HG03460 (cell line): Measurements from ENCODE around the gene MT3.
"Not testable (repeated sequence)": the region's sequence is repeated elsewhere in the genome, so short reads cannot be mapped to it uniquely, and the experiment has no call there.

Experiments used
- ATAC-seq: cut with Tn5 transposase; IDR thresholded peaks from one replicate; pipeline ENCODE4 v1.9.1; 2021; ENCODE audit not compliant: unreplicated experiment

MT3 gene

DNA sequence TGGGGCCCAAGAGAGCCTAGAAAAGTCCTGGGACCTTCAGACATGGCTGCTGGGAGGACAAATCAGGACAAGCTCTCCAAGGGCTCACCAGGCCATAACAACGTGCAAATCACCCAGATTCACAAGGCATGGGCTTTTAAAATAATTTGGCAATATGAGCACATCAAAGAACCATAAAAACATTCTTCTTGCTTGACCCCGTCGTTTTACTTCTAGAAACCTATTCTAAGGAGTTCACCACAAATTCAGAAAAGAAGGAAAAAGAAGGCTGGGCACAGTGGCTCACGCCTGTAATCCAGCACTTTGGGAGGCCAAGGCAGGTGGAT, 12.1 kb upstream of the MT3 start:
- ATAC-seq, result no peak

DNA sequence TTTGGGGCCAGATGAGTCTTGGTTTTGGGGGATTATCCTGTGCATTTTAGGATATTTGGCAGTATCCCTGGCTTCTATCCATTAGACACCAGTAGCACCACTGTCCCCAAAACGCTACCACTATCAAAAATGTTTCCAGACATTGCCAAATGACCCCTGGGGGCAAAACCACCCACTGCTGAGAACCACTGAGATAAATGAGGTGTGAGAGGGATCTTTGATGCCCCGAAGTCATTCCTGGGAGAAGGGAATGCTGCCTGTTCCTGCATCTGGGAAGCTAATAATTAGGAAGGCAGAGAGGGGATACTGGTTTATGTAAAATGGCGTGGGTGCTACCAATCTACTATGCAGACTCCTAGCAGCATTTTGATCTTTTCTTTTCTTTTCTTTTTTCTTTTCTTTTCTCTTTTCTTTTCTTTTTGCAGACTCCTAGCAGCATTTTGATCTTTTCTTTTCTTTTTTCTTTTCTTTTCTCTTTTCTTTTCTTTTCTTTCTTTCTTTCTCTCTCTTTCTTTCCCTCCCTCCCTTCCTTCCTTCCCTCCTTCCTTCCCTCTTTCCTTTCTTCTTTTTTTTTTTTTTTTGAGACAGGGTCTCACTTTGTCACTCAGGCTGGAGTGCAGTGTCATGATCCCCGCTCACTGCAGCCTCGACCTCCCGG, 8.8 kb upstream of the MT3 start:
- no peak for ATAC-seq

DNA sequence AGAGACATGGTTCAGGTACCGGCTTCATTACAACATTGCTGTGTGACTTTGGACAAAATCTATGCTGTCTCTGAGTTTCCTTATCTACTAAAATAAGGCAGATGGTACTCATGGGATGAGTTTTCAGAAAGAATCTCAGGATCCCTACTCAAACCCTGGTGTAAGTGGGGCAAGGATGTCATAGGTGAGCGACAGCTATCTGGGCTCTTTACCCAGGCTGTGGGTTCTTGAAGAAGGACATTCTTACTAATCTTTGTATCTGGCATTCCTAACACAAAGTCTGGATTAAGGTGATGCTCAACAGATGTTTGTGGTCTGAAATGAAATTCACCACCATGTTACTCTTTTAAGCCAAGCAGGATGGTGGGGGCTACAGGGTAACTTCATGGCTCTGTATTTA, 6.4 kb upstream of the MT3 start:
- ATAC-seq, result not testable (repeated sequence)

DNA sequence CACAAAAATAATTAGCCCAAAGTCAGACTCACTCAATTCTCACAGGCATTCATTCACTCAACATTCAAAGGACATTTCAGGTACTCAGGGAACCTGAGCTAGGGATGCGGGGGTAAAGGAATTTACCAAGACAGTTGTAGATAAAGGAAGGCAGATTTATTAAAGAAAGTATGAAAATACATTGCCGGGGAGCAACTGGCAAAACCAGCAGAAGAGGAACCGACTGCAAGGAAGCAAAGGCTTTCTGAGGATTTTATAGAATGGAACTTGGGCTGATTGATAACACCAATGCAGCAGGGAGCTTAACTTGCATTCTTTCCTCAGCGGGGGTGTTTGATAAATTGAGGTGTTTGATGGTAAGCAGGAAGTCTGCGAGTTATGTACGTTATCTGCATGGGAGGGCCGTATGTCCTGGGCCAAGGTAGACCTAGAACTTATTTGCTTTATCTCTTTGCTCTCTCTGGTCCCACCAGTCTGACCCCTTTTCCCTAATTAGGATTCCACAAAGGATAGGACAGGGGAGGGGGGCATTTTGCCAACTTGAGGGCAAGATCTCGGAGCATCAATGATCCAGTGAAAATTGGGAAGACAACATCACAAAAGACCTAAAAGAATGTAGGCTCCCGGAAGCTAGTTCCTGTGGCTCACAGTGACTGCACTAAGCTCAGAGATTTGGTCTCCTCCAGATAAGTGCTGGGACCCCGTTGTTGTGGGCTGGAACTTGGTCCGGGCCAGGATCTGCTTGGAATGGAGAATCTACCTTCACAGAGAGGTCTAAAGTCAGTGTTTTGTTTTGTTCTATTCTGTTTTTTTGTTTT, 5.8 kb upstream of the MT3 start:
- no peak for ATAC-seq

DNA sequence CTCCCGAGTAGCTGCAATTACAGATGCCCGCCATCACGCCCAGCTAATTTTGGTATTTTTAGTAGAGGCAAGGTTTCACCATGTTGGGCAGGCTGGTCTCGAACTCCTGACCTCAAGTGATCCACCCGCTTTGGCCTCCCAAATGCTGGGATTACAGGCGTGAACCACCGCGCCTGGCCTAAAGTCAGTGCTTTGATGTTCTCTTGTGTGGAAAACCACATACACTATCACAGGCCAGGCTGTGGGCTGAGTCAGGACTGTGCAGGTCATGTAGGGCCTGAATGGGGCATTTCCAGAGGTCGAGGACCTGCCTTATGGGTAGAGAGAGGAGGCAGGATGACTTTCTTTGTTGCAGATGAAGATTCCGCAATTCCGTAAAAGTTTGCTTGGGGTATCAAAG, 5.1 kb upstream of the MT3 start:
- no peak for ATAC-seq

DNA sequence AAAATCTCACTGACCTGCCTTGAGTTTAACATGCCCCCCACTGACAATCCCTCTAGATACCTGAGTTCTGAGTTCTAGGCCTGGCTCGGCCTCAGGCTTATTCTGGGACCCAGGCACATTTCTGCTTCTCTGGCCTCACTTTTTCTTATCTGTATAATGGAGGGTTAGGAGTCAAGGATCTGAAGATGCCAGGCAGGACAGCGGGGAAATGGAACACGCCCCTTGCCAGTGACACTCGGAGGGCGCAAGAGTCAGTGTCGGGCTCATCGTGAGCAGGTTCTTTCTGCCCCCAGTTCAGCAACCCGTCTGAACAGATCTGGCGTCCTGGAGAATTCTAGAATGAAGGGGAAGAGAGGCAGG, 567 bp upstream of the MT3 start:
- no peak for ATAC-seq

DNA sequence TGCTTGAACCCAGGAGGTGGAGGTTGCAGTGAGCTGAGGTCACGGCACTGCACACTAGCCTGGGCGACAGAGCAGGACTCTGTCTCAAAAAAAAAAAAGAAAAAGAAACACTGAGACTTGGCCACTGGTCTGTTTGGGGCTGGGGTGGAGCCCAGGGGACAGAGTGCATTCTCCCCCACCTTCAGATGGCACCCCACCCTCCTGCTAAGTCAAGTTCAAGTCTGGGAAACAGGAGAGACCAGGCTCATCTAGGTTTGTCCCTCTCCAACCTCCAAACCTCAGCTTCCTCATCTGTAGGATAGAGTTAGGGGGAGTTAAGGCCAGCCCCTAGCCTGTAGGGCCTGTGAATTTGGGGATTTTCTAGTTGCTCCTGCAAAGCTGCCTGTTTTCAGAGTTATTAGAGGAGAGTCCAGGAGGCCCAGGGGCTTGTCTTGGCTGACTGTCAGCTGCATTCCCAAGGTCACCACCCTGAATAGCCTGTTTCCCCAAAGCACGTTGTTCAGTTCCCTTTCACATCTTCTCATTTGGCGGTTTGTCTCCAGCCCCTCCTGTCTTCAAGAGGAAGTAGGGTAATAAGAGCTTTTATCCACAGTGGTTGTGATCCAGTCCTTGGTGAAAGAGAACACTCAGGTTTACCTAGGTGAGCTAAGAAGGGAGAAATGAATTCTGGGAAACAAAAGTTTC, 2.2 kb downstream of the MT3 start:
- no peak for ATAC-seq

DNA sequence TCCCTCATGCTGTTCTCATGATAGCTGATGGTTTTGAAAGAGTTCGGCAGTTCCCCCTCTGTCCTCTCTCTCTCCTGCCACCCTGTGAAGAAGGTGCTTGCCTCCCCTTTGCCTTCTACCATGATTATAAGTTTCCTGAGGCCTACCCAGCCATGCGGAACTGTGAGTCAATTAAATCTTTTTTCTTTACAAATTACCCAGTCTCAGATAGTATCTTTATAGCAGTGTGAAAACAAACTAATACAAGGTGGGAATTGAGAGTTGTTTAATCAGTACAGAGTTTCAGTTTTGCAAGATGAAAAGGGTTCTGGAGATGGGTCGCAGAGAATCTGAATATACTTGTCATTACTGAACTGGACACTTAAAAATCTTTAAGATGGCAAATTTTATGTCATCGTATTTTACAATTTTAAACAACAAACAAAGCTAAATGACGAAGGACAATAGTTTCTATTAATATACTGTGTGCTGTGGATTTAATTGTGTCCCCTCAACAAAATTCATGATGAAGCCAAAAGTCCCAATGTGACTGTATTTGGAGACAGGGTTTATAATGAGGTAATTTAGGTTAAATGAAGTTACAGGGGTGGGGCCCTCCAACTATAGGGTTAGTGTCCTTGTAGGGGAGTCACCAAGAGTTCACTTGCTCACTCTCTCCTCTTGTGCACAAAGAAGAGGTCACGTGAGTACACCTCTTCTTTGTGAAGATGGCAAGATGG, 4.4 kb downstream of the MT3 start:
- ATAC-seq, result no peak

DNA sequence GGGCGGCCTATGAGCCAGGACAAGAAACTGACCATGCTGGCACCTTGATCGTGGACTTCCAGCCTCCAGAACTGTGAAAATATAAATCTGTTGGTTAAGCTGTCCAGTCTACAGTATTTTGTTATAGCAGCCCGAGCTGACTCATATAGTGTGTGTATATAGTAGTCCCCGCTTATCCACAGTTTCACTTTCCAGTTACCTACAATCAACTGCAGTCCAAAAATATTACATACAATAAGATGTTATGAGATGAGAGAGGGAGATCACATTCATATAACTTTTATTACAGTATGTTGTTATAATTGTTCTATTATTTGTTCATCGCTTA, 4.9 kb downstream of the MT3 start:
- no peak for ATAC-seq

DNA sequence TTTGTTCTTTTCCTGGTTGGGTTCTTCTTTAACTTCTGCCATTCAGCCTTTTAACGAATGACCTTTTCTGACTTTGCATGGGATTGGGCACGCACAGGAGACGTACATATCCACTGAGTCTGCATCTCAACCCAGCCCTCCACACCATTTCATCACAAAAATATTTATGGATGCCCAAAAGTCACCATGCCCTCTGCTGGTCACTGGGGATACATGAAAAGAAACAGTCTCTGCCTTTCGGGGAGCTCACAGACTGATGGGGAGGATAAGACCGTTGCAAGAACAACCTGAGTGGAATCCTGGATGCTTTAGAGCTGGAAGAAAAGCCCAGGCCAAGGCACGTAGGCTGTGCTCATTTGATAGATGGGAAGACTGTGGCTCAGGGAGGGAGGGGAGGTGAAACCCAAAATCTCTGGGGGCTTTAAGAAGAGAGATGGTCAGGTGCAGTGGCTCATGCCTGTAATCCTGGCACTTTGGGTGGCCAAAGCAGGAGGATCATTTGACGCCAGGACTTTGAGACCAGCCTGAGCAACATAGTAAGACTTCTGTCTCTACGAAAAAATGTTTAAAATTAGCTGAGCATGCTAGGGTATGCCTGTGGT, 11.2 kb downstream of the MT3 start:
- ATAC-seq, result no peak

DNA sequence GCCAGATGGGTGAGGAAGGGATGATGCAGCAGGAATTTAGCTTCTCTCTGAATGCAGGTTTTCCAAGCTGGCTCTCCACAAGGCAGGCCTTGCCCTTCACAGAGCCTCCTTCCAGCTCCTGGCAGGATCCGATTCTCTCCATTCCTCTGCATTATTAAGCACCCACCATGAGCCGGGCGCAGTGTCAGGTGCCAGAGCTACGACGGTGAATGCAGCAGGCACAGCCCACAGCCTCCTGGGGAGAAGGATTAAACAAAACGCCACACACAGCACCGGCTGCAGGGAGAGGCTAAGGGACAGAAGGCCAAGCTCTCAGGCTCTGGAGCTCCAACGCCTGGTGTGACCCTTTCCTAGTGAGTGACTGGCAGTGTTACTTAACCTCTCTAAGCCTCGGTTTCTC, 12.0 kb downstream of the MT3 start:
- ATAC-seq, result no peak

DNA sequence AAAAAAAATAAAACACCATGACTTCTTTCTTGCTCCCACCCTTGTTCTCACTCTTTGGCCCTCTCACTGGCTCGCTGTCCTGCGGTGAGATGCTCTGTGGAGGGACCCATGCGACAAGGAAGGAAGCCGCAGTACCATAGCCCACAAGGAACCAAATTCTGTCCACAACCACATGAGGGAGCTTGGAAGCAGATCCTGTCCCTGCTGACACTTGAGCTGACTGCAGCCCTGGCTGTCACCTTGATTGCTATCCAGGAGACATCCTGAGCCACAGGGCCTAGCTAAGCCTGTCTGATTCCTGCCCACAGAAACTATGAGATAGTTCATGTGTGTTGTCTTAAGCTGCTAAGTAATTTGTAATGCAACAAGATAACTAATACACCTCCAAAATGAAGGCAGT, 14.3 kb downstream of the MT3 start:
- no peak for ATAC-seq

DNA sequence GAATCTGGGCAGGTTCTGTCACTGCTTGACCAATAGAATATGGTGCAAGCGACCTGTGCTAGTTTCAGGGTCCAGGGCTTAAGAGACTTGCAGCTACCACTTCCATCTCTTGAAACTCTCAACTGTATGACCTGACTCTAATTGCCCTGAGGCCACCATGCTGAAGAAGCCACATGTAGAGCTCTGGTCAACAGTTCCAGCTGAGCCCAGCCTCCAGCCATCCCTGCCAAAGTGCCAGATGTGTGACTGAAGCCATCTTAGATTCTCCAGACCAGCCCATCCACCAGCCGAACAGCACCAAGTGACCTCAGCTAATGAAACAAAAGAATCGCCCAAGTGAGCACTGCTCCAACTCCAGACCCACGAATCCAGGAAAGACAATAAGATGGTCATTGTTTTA, 15.6 kb downstream of the MT3 start:
- no peak for ATAC-seq

DNA sequence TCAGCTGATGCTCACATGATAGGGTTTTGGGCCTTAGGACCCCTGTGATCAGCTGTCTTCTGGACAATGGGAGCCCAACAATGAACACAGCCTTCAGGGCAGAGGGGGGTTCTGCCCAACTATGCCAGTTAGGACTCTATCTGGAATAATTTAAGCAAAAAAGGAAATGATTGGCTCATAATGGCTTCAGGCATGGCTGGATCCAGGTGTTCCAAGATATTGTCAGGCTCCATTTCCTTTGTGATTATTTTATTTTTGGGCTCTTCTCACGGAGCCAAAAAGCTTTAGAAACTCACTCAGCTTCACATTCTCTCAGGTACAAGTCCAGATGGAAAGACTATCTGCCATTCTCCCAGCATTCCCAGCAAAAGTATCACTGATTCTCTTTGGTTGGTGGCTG, 16.1 kb downstream of the MT3 start:
- no peak for ATAC-seq

DNA sequence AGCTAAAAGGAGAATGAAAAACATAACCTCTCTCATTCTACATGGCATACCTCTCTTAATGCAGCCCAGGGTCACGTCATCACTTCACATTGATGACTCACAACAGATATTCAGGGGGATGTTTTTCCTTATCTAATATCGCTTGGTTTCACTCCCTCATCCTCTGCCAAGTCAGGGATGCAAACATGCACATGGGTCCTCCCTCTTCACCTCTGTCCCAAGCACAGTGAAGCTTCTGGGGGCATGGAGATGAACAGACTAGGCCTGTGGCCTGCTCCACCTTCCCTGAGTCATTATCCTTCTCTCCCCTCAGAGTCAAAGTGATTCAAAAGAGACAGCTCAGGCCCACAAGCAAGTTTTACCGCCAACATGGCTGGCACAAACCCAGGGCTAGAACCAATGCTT, 16.7 kb downstream of the MT3 start:
- no peak for ATAC-seq

DNA sequence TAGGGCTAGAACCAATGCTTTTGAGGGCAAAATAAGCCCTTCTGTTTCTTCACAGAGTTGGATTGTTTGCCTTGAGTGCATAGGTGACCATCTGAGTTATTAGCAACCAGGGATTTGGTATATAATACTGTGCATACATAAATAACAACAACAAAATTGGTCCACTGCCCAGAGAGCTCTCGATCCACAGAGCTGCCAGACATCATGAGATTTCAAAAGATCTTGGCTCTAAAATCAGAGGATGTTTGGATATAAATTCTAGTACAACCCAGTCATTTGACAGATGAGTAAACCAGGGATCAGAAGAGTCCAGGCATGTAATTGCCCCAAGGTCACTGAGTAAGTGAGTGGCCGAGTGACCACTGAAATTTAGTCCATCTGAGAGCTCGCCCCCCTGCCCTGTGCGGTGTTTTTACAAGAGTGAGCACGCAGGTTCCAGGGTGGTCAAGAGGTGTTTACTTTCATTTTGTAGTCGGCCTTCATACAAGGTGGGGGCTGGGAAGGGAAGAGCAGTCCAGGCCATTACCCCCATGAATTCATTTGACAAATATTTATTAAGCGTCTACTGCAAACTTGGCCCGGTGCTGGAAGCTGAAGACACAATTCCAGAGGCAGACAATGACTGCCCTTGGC, 17.3 kb downstream of the MT3 start:
- ATAC-seq, result no peak

DNA sequence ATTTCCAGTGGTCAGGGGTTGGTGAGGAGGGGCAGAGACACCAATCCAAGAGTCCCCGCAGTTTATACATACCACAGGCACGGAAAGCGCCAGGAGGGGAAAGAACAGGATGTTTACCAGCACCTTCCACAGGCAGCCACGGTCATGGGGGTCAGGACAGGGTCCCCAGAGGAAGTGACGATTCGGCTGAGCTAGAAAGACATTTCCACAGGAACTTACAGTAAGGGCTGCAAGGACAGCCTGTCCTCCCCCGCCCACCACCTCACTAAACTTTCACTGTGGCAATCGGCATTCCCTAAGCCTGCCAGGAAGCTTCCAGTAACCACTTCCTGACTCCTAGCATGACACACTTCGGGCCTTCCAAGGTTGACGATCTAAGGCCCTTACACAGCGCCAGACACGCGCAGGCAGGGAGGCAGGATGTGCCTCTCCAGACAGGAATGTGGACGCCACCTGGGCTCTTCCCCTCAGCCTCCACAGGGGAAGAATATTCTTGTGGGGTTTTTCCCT, 17.8 kb downstream of the MT3 start:
- no peak for ATAC-seq

DNA sequence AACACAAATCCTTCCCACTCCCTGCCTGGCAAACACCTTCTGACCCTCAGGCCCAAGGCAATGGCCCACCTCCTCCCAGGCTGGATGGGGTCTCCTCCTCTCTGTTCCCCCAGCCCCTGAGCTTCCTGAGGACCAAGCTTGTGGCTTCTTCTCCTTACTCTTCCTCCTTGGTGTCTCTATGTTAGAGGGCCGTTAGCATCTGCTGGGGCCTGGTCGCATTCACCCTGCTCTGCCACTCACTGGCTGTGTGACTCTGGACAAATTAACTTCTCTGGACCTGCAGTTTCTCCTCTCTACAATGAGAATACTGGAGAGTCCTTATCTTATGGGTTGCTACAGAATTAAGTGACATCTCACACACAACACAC, 18.3 kb downstream of the MT3 start:
- no peak for ATAC-seq

DNA sequence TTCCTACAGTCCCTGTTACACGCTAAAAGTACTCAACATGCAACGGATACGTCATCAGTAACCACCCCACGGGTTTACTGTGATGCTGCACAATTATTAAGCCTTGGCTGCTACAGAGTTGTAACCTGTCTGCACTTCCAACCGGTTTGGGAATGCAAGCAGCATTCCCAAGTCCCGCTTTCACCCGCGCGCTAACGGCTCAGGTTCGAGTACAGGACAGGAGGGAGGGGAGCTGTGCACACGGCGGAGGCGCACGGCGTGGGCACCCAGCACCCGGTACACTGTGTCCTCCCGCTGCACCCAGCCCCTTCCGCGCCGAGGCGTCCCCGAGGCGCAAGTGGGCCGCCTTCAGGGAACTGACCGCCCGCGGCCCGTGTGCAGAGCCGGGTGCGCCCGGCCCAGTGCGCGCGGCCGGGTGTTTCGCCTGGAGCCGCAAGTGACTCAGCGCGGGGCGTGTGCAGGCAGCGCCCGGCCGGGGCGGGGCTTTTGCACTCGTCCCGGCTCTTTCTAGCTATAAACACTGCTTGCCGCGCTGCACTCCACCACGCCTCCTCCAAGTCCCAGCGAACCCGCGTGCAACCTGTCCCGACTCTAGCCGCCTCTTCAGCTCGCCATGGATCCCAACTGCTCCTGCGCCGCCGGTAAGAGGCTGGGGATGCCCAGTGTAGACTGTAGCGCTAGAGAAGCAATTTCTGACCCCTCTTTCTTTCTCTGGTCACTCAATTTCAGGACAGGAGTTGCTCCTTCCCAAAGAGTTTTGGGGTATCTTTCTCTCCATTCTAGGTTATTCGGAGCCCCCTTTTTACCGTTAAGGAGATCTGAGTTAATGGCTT, 18.9 kb downstream of the MT3 start, which contains the start of gene MT2A:
TSS of gene MT2A (plus strand) at position 542 of the 833 bp plus-strand sequence. CDS start at position 614, 72 bp downstream.
- peak; percentile 86 for ATAC-seq
